ENCODE data around the gene TBL2. TPM values are rescaled to one million over a fixed set of nuclear protein-coding genes. Genes with fewer than 3 reads are reported as not detected.
"Not testable (repeated sequence)": the region's sequence is repeated elsewhere in the genome, so short reads cannot be mapped to it uniquely, and the experiment has no call there.

Gene TBL2
- total RNA-seq, 1 experiment from 2014 or later: 60.1 TPM

DNA sequence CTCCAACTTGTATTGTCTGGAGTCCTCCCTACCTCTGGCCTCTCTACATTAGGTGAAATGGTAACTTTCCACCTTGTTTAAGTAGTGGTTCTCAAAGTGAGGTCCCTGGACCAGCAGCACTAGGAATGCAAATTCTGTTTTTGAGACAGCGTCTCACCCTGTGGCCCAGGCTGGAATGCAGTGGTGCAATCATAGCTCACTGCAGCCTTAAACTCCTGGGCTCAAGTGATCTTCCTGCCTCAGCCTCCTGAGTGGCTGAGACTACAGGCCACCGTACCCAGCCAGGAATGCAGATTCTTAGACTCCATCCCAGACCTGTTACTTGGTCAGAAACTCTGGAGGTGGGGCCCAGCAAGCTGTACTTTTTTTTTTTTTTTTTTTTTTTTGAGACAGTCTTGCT, 6.8 kb upstream of the TBL2 start:
- no peak overlapping the region for H3K4me3 ChIP-seq (ENCODE audit: low read depth in 2 of 2, low read length in 2 of 2)
- ATAC-seq (no peak), DNase-seq (ENCODE audit: low read depth, low spot score) (no peak)
- no peaks in the 10 kb centered on the region for H3K36me3 ChIP-seq (ENCODE audit: control insufficient read depth, insufficient read depth, low read length)
- H3K27me3 ChIP-seq (ENCODE audit: control insufficient read depth, insufficient read depth, low read length): no peaks in the 10 kb centered on the region
- CTCF ChIA-PET: interaction anchor here (0.6 kb wide), 1 partner anchor 295 kb away, joined by 3 read pairs; no protein-coding TSS in a partner anchor
- H3K4me1 ChIP-seq (ENCODE audit: control insufficient read depth, insufficient read depth, low read length): 0 out of 2 replicates have a peak, but pooled peaks cover 4% of the 10 kb centered on the region
- in situ Hi-C loops (cut with HindIII; ENCODE audit: low pct_unique_long_range_greater_than_20kb, low sequenced_read_pairs): no loop called here
- no TSS peak for BruUV-seq (replicated peaks)
- H3K9me3 ChIP-seq (ENCODE audit: control insufficient read depth, insufficient read depth, low read depth, low read length): no peaks in the 10 kb centered on the region
- H3K27ac ChIP-seq (ENCODE audit: low read length): no peak overlapping the region
- POLR2A ChIA-PET: interaction anchor here (0.6 kb wide), 1 partner anchor 95 kb away, joined by 5 read pairs; no protein-coding TSS in a partner anchor
- TF ChIP-seq SIN3A (IDR thresholded peaks at IDR 0.05; ENCODE audit: borderline replicate concordance, insufficient read depth, low read depth, low read length) (no peak), POLR2AphosphoS5 (IDR thresholded peaks at IDR 0.05; ENCODE audit: low read depth, low read length) (no peak), TCF7L2 (IDR thresholded peaks at IDR 0.05; ENCODE audit: low read depth, low read length) (no peak), CTCF (IDR thresholded peaks at IDR 0.05) (no peak)
- TF ChIP-seq, protein P1, sequence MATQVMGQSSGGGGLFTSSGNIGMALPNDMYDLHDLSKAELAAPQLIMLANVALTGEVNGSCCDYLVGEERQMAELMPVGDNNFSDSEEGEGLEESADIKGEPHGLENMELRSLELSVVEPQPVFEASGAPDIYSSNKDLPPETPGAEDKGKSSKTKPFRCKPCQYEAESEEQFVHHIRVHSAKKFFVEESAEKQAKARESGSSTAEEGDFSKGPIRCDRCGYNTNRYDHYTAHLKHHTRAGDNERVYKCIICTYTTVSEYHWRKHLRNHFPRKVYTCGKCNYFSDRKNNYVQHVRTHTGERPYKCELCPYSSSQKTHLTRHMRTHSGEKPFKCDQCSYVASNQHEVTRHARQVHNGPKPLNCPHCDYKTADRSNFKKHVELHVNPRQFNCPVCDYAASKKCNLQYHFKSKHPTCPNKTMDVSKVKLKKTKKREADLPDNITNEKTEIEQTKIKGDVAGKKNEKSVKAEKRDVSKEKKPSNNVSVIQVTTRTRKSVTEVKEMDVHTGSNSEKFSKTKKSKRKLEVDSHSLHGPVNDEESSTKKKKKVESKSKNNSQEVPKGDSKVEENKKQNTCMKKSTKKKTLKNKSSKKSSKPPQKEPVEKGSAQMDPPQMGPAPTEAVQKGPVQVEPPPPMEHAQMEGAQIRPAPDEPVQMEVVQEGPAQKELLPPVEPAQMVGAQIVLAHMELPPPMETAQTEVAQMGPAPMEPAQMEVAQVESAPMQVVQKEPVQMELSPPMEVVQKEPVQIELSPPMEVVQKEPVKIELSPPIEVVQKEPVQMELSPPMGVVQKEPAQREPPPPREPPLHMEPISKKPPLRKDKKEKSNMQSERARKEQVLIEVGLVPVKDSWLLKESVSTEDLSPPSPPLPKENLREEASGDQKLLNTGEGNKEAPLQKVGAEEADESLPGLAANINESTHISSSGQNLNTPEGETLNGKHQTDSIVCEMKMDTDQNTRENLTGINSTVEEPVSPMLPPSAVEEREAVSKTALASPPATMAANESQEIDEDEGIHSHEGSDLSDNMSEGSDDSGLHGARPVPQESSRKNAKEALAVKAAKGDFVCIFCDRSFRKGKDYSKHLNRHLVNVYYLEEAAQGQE (IDR thresholded peaks at IDR 0.05; ENCODE audit: insufficient read depth in 1 of 2, low read depth in 2 of 2, low read length in 1 of 2): no peak
- intact Hi-C loops (cut with micrococcal nuclease; ENCODE audit: unreplicated experiment): no loop called here

- ATAC-seq (no peak), DNase-seq (ENCODE audit: low read depth, low spot score) (no peak)
- Histone ChIP-seq H3K27me3 (ENCODE audit: control insufficient read depth, insufficient read depth, low read length) (no peaks in the 10 kb centered on the region), H3K36me3 (ENCODE audit: control insufficient read depth, insufficient read depth, low read length) (no peaks in the 10 kb centered on the region), H3K4me3 (ENCODE audit: low read depth in 2 of 2, low read length in 2 of 2) (no peak overlapping the region), H3K4me1 (ENCODE audit: control insufficient read depth, insufficient read depth, low read length) (0 out of 2 replicates have a peak, but pooled peaks cover under 1% of the 10 kb centered on the region), H3K27ac (ENCODE audit: low read length) (no peak overlapping the region), H3K9me3 (ENCODE audit: control insufficient read depth, insufficient read depth, low read depth, low read length) (no peaks in the 10 kb centered on the region)
- no TSS peak for BruUV-seq (replicated peaks)
- TF ChIP-seq SIN3A (IDR thresholded peaks at IDR 0.05; ENCODE audit: borderline replicate concordance, insufficient read depth, low read depth, low read length) (no peak), TCF7L2 (IDR thresholded peaks at IDR 0.05; ENCODE audit: low read depth, low read length) (no peak), POLR2AphosphoS5 (IDR thresholded peaks at IDR 0.05; ENCODE audit: low read depth, low read length) (no peak), CTCF (IDR thresholded peaks at IDR 0.05) (no peak)
- TF ChIP-seq, protein P1 (IDR thresholded peaks at IDR 0.05; ENCODE audit: insufficient read depth in 1 of 2, low read depth in 2 of 2, low read length in 1 of 2): no peak
- in situ Hi-C loops (cut with HindIII; ENCODE audit: low pct_unique_long_range_greater_than_20kb, low sequenced_read_pairs): no loop called here
- intact Hi-C loops (cut with micrococcal nuclease; ENCODE audit: unreplicated experiment): no loop called here
- CTCF ChIA-PET: interaction anchor here (0.6 kb wide), 2 partner anchors 86 to 122 kb away, joined by 3 to 12 read pairs; no protein-coding TSS in a partner anchor
- POLR2A ChIA-PET: no interaction called here
Observed at GRCh38 chr7:73582664-73583202, 4.4 kb upstream of the TBL2 start.

DNA sequence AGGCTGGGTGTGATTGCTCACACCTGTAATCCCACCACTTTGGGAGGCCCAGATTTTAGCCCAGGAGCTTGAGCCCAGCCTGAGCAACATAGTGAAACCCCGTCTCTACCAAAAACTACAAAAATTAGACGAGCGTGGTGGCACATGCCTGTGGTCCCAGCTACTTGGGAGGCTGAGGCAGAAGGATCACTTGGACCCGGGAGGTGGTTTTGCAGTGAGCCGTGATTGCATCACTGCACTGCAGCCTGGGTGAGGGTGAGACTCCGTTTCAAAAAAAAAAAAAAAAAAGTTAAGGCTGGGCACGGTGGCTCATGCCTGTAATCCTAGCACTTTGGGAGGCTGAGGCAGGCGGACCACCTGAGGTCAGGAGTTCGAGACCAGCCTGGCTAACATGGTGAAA, 2.6 kb upstream of the TBL2 start:
- POLR2A ChIA-PET; CTCF ChIA-PET; intact Hi-C loops (cut with micrococcal nuclease; ENCODE audit: unreplicated experiment); H3K36me3 ChIP-seq (ENCODE audit: control insufficient read depth, insufficient read depth, low read length); H3K27me3 ChIP-seq (ENCODE audit: control insufficient read depth, insufficient read depth, low read length); H3K9me3 ChIP-seq (ENCODE audit: control insufficient read depth, insufficient read depth, low read depth, low read length); ATAC-seq; DNase-seq (ENCODE audit: low read depth, low spot score); in situ Hi-C loops (cut with HindIII; ENCODE audit: low pct_unique_long_range_greater_than_20kb, low sequenced_read_pairs); H3K27ac ChIP-seq (ENCODE audit: low read length); H3K4me3 ChIP-seq (ENCODE audit: low read depth in 2 of 2, low read length in 2 of 2); BruUV-seq (replicated peaks): not testable (repeated sequence)
- peaks cover 12% of the 10 kb centered on the region for H3K4me1 ChIP-seq (ENCODE audit: control insufficient read depth, insufficient read depth, low read length)
